CD14-positive monocyte (primary cell): ENCODE measurements around the gene HRH2. TPM values are rescaled to one million over a fixed set of nuclear protein-coding genes. Genes with fewer than 3 reads are reported as not detected.

Source experiments
- DNase-seq, 3 donors: peaks; one replicate each; pipeline ENCODE4 v3.0.0-alpha.2; 2011 to 2022
- H2AFZ ChIP-seq: 2 replicates; pipeline ENCODE4 v1.6.0; 2012; ENCODE audit warnings: mild to moderate bottlenecking, low read depth, low read length, inconsistent platforms; ENCODE audit not compliant: insufficient read depth, poor library complexity, severe bottlenecking
- H3K27ac ChIP-seq, 2 donors: 1 replicate in 1 of 2; 2 replicates in 1 of 2; pipeline ENCODE4 v1.5.1; 2012 to 2013; ENCODE audit warnings: low read length in 2 of 2, control low read depth in 1 of 2, inconsistent platforms in 1 of 2, low read depth in 1 of 2, mild to moderate bottlenecking in 1 of 2
- H3K27me3 ChIP-seq, 2 donors: one replicate each; pipeline versions ENCODE4 v1.6.0 to v1.6.1; 2011 to 2013; ENCODE audit warnings: low read length in 2 of 2; ENCODE audit not compliant: control insufficient read depth in 2 of 2, insufficient read depth in 2 of 2
- H3K36me3 ChIP-seq, 2 donors: replicated peaks in 1 of 2; 1 replicate in 1 of 2; 2 replicates in 1 of 2; pipeline versions ENCODE4 v1.5.1 to v1.6.1; 2012 to 2013; ENCODE audit warnings: low read length in 2 of 2, control low read depth in 1 of 2, inconsistent platforms in 1 of 2, mild to moderate bottlenecking in 1 of 2; ENCODE audit not compliant: insufficient read depth in 2 of 2, control insufficient read depth in 1 of 2
- H3K4me1 ChIP-seq, 2 donors: 1 replicate in 1 of 2; 2 replicates in 1 of 2; pipeline versions ENCODE4 v1.5.1 to v1.6.1; 2012 to 2013; ENCODE audit warnings: low read length in 2 of 2, control low read depth in 1 of 2, inconsistent platforms in 1 of 2, mild to moderate bottlenecking in 1 of 2, moderate library complexity in 1 of 2; ENCODE audit not compliant: insufficient read depth in 2 of 2, control insufficient read depth in 1 of 2
- H3K4me2 ChIP-seq: replicated peaks from 2 replicates; pipeline ENCODE3; 2012; ENCODE audit warnings: low read length, moderate library complexity, mild to moderate bottlenecking; ENCODE audit not compliant: poor library complexity, severe bottlenecking; ENCODE audit errors: extremely low read depth
- H3K4me3 ChIP-seq, 3 experiments: fragments of 200-600 bp in 1 of 3; sonication (generic) in 1 of 3; replicated peaks in 1 of 3; 1 replicate in 2 of 3; 2 replicates in 1 of 3; pipeline ENCODE4 v1.5.1; 2011 to 2013; ENCODE audit warnings: low read length in 3 of 3, mild to moderate bottlenecking in 3 of 3, control low read depth in 2 of 3, low read depth in 2 of 3, inconsistent platforms in 1 of 3, moderate library complexity in 1 of 3
- H3K79me2 ChIP-seq: 2 replicates; pipeline ENCODE4 v1.6.0; 2012; ENCODE audit warnings: mild to moderate bottlenecking, control low read depth, inconsistent platforms, low read length, moderate library complexity; ENCODE audit not compliant: insufficient read depth
- H3K9ac ChIP-seq: 2 replicates; pipeline ENCODE4 v1.6.0; 2017; ENCODE audit warnings: low read length, mild to moderate bottlenecking; ENCODE audit not compliant: insufficient read depth, poor library complexity, severe bottlenecking
- H3K9me3 ChIP-seq, 2 donors: replicated peaks in 1 of 2; 1 replicate in 1 of 2; 2 replicates in 1 of 2; pipeline versions ENCODE4 v1.5.1 to v1.6.1; 2012 to 2013; ENCODE audit warnings: low read length in 2 of 2, control low read depth in 1 of 2; ENCODE audit not compliant: control insufficient read depth in 1 of 2, insufficient read depth in 1 of 2
- H4K20me1 ChIP-seq: 2 replicates; pipeline ENCODE4 v1.6.0; 2012; ENCODE audit warnings: mild to moderate bottlenecking, low read length, control low read depth, moderate library complexity; ENCODE audit not compliant: insufficient read depth
- H3K27ac Mint-ChIP-seq, 7 donors: one replicate each; pipeline ENCODE4 v1.8.0; 2020; ENCODE audit warnings: mild to moderate bottlenecking in 7 of 7, mixed read lengths in 7 of 7, moderate library complexity in 6 of 7, inconsistent platforms in 2 of 7
- H3K27me3 Mint-ChIP-seq, 3 donors: one replicate each; pipeline ENCODE4 v1.8.0; 2021 to 2022; ENCODE audit warnings: low read depth in 3 of 3, mild to moderate bottlenecking in 3 of 3, mixed read lengths in 3 of 3, moderate library complexity in 3 of 3, inconsistent platforms in 1 of 3
- H3K36me3 Mint-ChIP-seq, 2 donors: one replicate each; pipeline ENCODE4 v1.8.0; 2020; ENCODE audit warnings: mixed read lengths in 2 of 2, inconsistent platforms in 1 of 2, mild to moderate bottlenecking in 1 of 2
- H3K4me1 Mint-ChIP-seq: one replicate; pipeline ENCODE4 v1.8.0; 2020; ENCODE audit warnings: mild to moderate bottlenecking, mixed read lengths
- H3K4me3 Mint-ChIP-seq, 2 donors: one replicate each; pipeline ENCODE4 v1.8.0; 2020; ENCODE audit warnings: mild to moderate bottlenecking in 2 of 2, mixed read lengths in 2 of 2, moderate library complexity in 1 of 2
- H3K9me3 Mint-ChIP-seq, 7 donors: one replicate each; pipeline ENCODE4 v1.8.0; 2020 to 2022; ENCODE audit warnings: mixed read lengths in 7 of 7, mild to moderate bottlenecking in 6 of 7, moderate library complexity in 6 of 7, inconsistent platforms in 2 of 7
- whole genome bisulfite sequencing: methylation state at CpG from one replicate; pipeline ENCODE4 v1.1.5; 2013; ENCODE audit warnings: missing lambda C conversion rate; ENCODE audit not compliant: insufficient coverage; 5-methylcytosine and 5-hydroxymethylcytosine counted together
- intact Hi-C, 2 donors: fragments of 100-400 bp; cut with micrococcal nuclease; formaldehyde crosslinking; loops; one replicate each; pipeline versions ENCODE4 v1.15.0 to v1.15.1; 2023
- polyA plus RNA-seq, 3 donors: library from polyadenylated mRNA; depleted of rRNA in 1 of 3; unstranded in 2 of 3; stranded (reverse) in 1 of 3; fragments of 300-500 nt in 2 of 3; fragments of >200 nt in 1 of 3; fragmentation: Illumina TruSeq in 2 of 3; gene quantifications; 1 replicate in 2 of 3; 2 replicates in 1 of 3; pipeline ENCODE4 v1.2.3, GENCODE V29; 2012 to 2021
- TF ChIP-seq, protein P1 (sequence below): fragments of 200-600 bp; IDR thresholded peaks from one replicate; pipeline ENCODE4 v1.8.0; 2022; ENCODE audit warnings: antibody characterized with exemption, mild to moderate bottlenecking

HRH2 gene
- polyA plus RNA-seq, 3 donors: 10.6 to 71.7 (median 25.5) TPM

GRCh38 chr5:175682664-175683063 lies 24.8 kb downstream of the HRH2 start:
- TF ChIP-seq, protein P1, sequence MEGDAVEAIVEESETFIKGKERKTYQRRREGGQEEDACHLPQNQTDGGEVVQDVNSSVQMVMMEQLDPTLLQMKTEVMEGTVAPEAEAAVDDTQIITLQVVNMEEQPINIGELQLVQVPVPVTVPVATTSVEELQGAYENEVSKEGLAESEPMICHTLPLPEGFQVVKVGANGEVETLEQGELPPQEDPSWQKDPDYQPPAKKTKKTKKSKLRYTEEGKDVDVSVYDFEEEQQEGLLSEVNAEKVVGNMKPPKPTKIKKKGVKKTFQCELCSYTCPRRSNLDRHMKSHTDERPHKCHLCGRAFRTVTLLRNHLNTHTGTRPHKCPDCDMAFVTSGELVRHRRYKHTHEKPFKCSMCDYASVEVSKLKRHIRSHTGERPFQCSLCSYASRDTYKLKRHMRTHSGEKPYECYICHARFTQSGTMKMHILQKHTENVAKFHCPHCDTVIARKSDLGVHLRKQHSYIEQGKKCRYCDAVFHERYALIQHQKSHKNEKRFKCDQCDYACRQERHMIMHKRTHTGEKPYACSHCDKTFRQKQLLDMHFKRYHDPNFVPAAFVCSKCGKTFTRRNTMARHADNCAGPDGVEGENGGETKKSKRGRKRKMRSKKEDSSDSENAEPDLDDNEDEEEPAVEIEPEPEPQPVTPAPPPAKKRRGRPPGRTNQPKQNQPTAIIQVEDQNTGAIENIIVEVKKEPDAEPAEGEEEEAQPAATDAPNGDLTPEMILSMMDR: no peak
- Histone ChIP-seq H3K4me2 (no peak overlapping the region), H3K27me3 (no peaks in the 10 kb centered on the region), H3K9me3 (no peaks in the 10 kb centered on the region), H3K9ac (no peak overlapping the region), H3K4me3 (no peak overlapping the region), H4K20me1 (peaks cover 89% of the 10 kb centered on the region), H3K36me3 (peaks cover 54 to 76% of the 10 kb centered on the region in 2 donors), H3K4me1 (peaks cover 49 to 65% of the 10 kb centered on the region in 2 donors), H2AFZ (no peak overlapping the region), H3K79me2 (peaks cover 100% of the 10 kb centered on the region), H3K27ac (peak overlapping the region in 1 of 2 donors; percentile 92)
- Mint-ChIP-seq H3K36me3 (peaks cover 61 to 79% of the 10 kb centered on the region in 2 donors), H3K4me1 (peaks cover 73% of the 10 kb centered on the region), H3K27me3 (peaks cover 0 to 3% (median 1%) of the 10 kb centered on the region in 3 donors), H3K4me3 (no peak overlapping the region), H3K9me3 (peaks cover 0 to 2% (median 0%) of the 10 kb centered on the region in 7 donors), H3K27ac (peak overlapping the region in 6 of 7 donors; percentile 24 to 84 (median 57))
- intact Hi-C loops: no loop called here
- DNase-seq: no peak
- 98% methylated on average over 5 of the region's 8 CpGs for WGBS

GRCh38 chr5:175683231-175683630 lies 25.4 kb downstream of the HRH2 start:
- Histone ChIP-seq H3K4me3 (no peak overlapping the region), H3K4me2 (no peak overlapping the region), H3K79me2 (peaks cover 100% of the 10 kb centered on the region), H3K9me3 (no peaks in the 10 kb centered on the region), H3K9ac (no peak overlapping the region), H2AFZ (no peak overlapping the region), H3K27me3 (no peaks in the 10 kb centered on the region), H4K20me1 (peaks cover 84% of the 10 kb centered on the region), H3K36me3 (peaks cover 58 to 80% of the 10 kb centered on the region in 2 donors), H3K27ac (peak overlapping the region in 1 of 2 donors; percentile 92), H3K4me1 (peaks cover 49 to 65% of the 10 kb centered on the region in 2 donors)
- peaks cover 73% of the 10 kb centered on the region for H3K4me1 Mint-ChIP-seq
- WGBS: 98% methylated on average over 15 of the region's 15 CpGs
- H3K27me3 Mint-ChIP-seq: peaks cover 0 to 3% (median 1%) of the 10 kb centered on the region in 3 donors
- H3K27ac Mint-ChIP-seq: peak overlapping the region in 6 of 7 donors; percentile 14 to 72 (median 27)
- no peak for DNase-seq
- peaks cover 65 to 83% of the 10 kb centered on the region in 2 donors for H3K36me3 Mint-ChIP-seq
- no peak overlapping the region for H3K4me3 Mint-ChIP-seq
- intact Hi-C loops: no loop called here
- peaks cover 0 to 3% (median 0%) of the 10 kb centered on the region in 7 donors for H3K9me3 Mint-ChIP-seq
- TF ChIP-seq, protein P1: no peak
